ENCODE measurements around the gene WDR86.

Gene WDR86

GRCh38 chr7:151439855-151440798 lies 30.3 kb upstream of the WDR86 start, which contains the start of gene CRYGN:
CRYGN (minus strand) TSS chr7:151440141; CDS start chr7:151439917, 224 bp downstream.
- no peak for FAIRE-seq

- no peak for FAIRE-seq
These were observed 29.2 kb upstream of the WDR86 start for GRCh38 chr7:151438864-151439601.

GRCh38 chr7:151437866-151438516 lies 28.2 kb upstream of the WDR86 start:
- no peak for FAIRE-seq

- FAIRE-seq = no peak
These were observed 27.3 kb upstream of the WDR86 start for GRCh38 chr7:151437159-151437553.

GRCh38 chr7:151436446-151437158 lies 26.8 kb upstream of the WDR86 start:
- FAIRE-seq = no peak

- FAIRE-seq = no peak
These were observed 26.1 kb upstream of the WDR86 start for GRCh38 chr7:151435971-151436370.

GRCh38 chr7:151435103-151435916 lies 25.5 kb upstream of the WDR86 start:
- FAIRE-seq = no peak

GRCh38 chr7:151434549-151434948 lies 24.7 kb upstream of the WDR86 start:
- no peak for FAIRE-seq

- no peak for FAIRE-seq
These were observed 24.0 kb upstream of the WDR86 start for GRCh38 chr7:151433721-151434400.

GRCh38 chr7:151432658-151433521 lies 23.1 kb upstream of the WDR86 start:
- FAIRE-seq = no peak

- no peak for FAIRE-seq
These were observed 22.0 kb upstream of the WDR86 start for GRCh38 chr7:151431768-151432311.

- no peak for FAIRE-seq
These were observed 21.5 kb upstream of the WDR86 start for GRCh38 chr7:151431281-151431767.

- no peak for FAIRE-seq
These were observed 20.8 kb upstream of the WDR86 start for GRCh38 chr7:151430391-151431205.

- no peak for FAIRE-seq
These were observed 19.9 kb upstream of the WDR86 start for GRCh38 chr7:151429560-151430331.

GRCh38 chr7:151429237-151429559 lies 19.4 kb upstream of the WDR86 start:
- FAIRE-seq = no peak

- FAIRE-seq = no peak
These were observed 18.8 kb upstream of the WDR86 start for GRCh38 chr7:151428378-151429236.
